Vagina (tissue), 2 donors: ENCODE results near the gene S100PBP.

ENCODE experiments used
- POLR2AphosphoS5 ChIP-seq, 2 donors: sonication (generic); formaldehyde crosslinking; IDR thresholded peaks; one replicate each; pipeline ENCODE4 v1.9.0; 2017; ENCODE audit warnings: antibody characterized with exemption in 2 of 2, mild to moderate bottlenecking in 2 of 2, low read depth in 1 of 2; ENCODE audit not compliant: insufficient read depth in 1 of 2
- TF ChIP-seq, protein P1 (sequence below), 3 experiments: fragments of 450-650 bp in 2 of 3; fragments of 200-600 bp in 1 of 3; sonication (generic) in 1 of 3; IDR thresholded peaks; one replicate each; pipeline ENCODE4 v1.5.1; 2017 to 2019; ENCODE audit warnings: antibody characterized with exemption in 3 of 3, mild to moderate bottlenecking in 2 of 3, moderate library complexity in 2 of 3

DNA sequence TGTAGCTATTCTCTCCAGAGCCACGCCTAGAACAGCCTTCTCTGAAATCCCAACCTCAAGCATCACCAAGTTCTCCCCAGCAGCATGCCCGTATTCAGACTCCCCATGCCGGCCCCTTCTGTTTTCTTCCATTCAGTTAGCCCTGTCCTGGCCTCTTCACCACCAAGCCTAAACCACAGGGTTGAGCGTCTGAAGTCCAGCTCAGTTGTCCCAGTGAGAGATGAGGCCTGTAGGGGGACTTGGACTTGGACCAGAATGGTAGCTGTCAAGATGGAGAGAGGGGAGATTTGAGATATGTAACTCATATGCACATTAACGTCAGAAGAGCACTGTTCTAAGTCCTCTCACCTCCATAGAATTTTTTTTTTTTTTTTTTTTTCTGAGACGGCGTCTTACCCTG is 89.2 kb downstream of the S100PBP start:
- TF ChIP-seq, protein P1, sequence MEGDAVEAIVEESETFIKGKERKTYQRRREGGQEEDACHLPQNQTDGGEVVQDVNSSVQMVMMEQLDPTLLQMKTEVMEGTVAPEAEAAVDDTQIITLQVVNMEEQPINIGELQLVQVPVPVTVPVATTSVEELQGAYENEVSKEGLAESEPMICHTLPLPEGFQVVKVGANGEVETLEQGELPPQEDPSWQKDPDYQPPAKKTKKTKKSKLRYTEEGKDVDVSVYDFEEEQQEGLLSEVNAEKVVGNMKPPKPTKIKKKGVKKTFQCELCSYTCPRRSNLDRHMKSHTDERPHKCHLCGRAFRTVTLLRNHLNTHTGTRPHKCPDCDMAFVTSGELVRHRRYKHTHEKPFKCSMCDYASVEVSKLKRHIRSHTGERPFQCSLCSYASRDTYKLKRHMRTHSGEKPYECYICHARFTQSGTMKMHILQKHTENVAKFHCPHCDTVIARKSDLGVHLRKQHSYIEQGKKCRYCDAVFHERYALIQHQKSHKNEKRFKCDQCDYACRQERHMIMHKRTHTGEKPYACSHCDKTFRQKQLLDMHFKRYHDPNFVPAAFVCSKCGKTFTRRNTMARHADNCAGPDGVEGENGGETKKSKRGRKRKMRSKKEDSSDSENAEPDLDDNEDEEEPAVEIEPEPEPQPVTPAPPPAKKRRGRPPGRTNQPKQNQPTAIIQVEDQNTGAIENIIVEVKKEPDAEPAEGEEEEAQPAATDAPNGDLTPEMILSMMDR (IDR thresholded peaks at IDR 0.05) = no peak
- TF ChIP-seq POLR2AphosphoS5 (IDR thresholded peaks at IDR 0.05; ENCODE audit: insufficient read depth in 1 of 2, low read depth in 1 of 2) = no peak
